Measurements from ENCODE around the gene OSBPL7.

The OSBPL7 gene, protein sequence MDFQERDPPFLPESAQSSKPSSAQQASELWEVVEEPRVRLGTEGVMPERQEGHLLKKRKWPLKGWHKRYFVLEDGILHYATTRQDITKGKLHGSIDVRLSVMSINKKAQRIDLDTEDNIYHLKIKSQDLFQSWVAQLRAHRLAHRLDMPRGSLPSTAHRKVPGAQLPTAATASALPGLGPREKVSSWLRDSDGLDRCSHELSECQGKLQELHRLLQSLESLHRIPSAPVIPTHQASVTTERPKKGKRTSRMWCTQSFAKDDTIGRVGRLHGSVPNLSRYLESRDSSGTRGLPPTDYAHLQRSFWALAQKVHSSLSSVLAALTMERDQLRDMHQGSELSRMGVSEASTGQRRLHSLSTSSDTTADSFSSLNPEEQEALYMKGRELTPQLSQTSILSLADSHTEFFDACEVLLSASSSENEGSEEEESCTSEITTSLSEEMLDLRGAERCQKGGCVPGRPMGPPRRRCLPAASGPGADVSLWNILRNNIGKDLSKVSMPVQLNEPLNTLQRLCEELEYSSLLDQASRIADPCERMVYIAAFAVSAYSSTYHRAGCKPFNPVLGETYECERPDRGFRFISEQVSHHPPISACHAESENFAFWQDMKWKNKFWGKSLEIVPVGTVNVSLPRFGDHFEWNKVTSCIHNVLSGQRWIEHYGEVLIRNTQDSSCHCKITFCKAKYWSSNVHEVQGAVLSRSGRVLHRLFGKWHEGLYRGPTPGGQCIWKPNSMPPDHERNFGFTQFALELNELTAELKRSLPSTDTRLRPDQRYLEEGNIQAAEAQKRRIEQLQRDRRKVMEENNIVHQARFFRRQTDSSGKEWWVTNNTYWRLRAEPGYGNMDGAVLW

GRCh38 chr17:47821424-47822391 is at the start of gene OSBPL7:
TSS of gene OSBPL7 (minus strand) at chr17:47821794. CDS start at chr17:47820278, 1,516 bp downstream.
- DNase-seq: peak; percentile 93

DNA sequence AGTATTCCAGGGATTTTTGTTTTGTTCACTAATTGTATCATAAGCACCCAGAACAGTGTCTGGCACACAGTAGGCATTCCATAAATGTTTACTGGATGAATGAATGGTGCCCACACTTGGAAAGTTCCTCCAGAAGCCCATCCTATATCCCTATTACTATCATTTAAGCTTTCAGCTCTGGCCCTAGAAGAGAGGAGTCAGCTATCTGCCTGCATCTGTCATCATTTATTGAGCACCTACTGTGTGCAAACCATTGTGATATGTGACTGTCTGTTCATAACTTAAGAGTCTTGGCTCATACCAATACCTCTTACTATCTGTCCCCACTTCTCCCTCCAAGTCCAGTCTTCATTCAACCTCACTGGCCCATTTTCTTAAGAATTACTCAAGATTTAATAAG is 49.5 kb upstream of the OSBPL7 start:
- DNase-seq: no peak

GRCh38 chr17:47870056-47870455 is 48.5 kb upstream of the OSBPL7 start:
- no peak for DNase-seq

DNA sequence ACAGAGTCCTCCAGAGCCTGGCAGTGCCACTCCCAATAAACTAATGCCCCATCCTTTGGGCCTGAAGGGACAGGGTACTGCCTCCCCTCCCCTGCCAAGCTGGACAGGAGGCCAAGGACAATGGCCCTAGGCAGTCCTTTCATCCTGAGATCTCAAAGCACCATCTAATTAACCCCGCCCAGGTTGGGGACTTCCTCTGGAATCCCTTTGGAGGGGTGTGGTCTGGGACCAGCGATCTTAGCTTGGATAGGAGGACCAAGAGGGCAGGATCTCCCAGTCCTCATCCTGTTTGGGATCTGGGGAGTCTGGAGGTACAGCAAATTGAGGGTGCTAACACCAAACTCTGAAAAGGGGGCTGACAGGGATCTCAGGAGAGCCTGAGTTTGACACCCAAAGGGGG is 47.5 kb upstream of the OSBPL7 start:
- no peak for DNase-seq

- no peak for DNase-seq
Measured at GRCh38 chr17:47867813-47868533, 46.4 kb upstream of the OSBPL7 start.

- no peak for DNase-seq
Measured at GRCh38 chr17:47866941-47867340, 45.3 kb upstream of the OSBPL7 start.

DNA sequence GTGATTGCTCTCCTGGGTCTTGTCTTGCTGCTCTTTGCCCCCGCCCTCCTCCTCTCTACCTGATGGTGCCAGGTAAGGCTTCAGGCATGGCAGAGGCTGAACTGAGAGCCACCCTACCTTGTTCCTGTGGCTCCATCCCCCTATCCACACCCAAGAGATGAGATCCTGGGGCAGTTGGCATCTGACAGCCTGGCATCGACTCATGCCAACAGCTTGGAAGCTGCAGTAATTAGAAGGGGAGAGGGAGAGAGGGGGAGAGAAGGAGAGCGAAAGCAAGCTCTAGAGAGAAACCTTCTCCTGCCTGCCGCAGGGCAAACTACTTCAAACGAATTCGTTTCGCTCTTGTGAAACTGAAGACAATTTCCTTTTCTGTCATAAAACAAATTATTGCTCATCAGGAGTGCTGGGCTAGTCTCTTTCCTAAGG is 43.2 kb upstream of the OSBPL7 start:
- no peak for DNase-seq

DNA sequence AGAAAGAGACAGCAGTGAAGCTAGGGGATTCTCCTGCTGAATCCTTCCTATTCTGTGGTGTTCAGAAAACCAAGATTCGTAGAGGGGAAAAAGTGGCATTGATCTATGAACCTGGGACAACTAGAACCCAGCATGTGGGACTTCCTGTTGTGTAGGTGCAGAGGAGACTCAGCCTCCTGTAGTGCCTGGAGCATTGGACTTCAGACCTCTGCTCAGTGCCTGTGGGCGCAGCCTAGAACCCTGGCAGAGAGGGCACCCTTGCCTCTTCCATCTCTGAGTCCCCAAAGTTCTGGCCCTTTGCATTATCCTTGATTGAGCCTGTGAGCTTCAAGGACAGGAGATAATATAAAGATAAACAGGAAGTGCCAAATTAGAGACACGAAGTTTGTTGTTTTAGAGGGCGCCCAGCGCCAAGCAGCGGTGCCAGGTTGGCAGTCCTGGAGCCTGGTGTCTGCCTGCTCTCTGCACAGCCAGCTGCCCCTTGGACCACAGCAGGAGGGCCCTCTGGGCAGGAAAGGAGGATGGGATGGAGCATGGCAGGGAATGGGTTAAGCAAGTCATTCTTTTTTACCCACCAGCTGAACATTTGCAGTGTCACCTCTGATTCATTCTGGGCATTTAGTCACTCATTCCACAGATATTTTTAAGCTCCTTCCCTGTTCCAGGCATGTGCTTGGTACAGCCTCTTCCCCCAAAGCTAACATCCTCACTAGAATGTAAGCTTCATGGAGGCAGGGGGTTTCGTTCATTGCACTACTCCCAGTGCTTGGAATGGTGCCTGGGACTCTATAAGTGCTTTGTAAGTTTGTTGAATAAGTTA is 41.2 kb upstream of the OSBPL7 start:
- no peak for DNase-seq

- no peak for DNase-seq
Measured at GRCh38 chr17:47860386-47860785, 38.8 kb upstream of the OSBPL7 start.

GRCh38 chr17:47857551-47858455 is 36.2 kb upstream of the OSBPL7 start:
- no peak for DNase-seq

GRCh38 chr17:47856830-47857229 is 35.2 kb upstream of the OSBPL7 start:
- no peak for DNase-seq

DNA sequence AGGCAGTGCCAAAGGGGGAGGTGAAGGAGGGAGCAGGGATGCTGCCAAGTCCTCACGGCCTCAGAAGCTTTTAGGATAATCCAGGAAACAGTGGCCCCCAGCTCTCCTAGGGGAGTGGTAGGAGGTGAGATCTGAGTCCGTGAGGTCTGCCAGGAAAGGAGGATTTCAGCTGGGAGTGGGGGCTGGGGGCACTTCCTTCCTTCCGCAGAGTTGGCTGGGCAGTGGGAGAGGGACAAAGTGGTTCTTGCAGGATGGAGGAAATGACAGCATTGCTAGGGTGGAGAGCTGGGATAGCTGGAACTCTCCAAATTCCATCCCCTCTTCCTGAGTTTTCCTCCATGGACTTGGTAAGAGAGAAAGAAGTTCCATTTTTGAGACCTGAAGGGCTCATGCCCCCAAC is 34.1 kb upstream of the OSBPL7 start:
- DNase-seq: no peak

- DNase-seq: no peak
Measured at GRCh38 chr17:47853616-47854015, 32.0 kb upstream of the OSBPL7 start.

GRCh38 chr17:47852113-47852949 is 30.7 kb upstream of the OSBPL7 start:
- DNase-seq: no peak

DNA sequence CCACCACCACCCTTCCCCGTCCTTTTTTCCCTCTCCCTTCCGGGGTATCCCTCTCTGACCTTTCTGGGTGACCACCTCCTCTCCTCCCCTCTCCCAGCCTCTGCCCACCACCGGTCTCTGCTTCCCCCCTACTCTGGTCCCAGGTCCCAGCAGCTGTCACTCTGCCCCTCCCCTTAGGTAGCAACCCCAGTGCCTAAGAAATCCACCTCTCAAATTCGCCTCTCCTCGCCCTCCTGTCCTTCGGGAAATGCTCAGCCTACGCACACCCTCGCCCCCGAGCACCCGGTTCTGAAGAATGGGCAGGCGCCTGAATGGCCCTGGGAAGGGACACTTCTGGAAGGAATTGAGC is 30.1 kb upstream of the OSBPL7 start:
- no peak for DNase-seq

GRCh38 chr17:47850692-47851573 is 29.3 kb upstream of the OSBPL7 start, which contains the start of gene SP6:
TSS of gene SP6 (minus strand) at chr17:47851163. CDS start at chr17:47848429, 2,734 bp downstream.
- peak; percentile 63 for DNase-seq

GRCh38 chr17:47850373-47850691 is 28.7 kb upstream of the OSBPL7 start:
- no peak for DNase-seq

DNA sequence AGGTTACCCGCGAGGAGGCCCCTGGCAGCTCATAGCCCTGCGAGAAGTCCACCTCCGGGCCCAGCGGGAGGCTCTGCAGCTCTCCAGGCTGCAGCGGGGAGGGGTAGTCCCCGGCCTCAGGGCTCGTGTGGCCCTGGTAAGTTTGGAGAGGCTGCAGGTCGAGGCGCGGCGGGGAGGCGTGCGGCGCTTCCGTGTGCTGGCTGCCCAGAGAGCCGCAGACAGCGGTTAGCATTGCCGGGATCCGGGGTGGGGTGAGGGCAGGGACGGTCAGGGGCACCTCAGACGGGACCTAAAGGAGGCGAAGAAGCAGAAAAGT is 26.6 kb upstream of the OSBPL7 start:
- no peak for DNase-seq

Data from NCI-H1092 treated with DMSO at 0.1 percent for 48 hours (cell line).